Mesendoderm (in vitro differentiated cells): Measurements from ENCODE around the gene TNNT3.

Experiments used
- DNase-seq: peaks from one replicate; pipeline ENCODE4 v3.0.0; 2013
- H2AK5ac ChIP-seq: 2 replicates; pipeline ENCODE4 v1.6.1; 2013; ENCODE audit warnings: low read length, inconsistent platforms
- H2BK120ac ChIP-seq: 2 replicates; pipeline ENCODE4 v1.6.1; 2013; ENCODE audit warnings: low read depth, mild to moderate bottlenecking, low read length, moderate library complexity, mixed read lengths
- H2BK15ac ChIP-seq: replicated peaks from 2 replicates; pipeline ENCODE4 v1.6.1; 2013; ENCODE audit warnings: low read depth, mild to moderate bottlenecking, moderate library complexity
- H2BK5ac ChIP-seq: 2 replicates; pipeline ENCODE4 v1.6.1; 2013; ENCODE audit warnings: low read length, inconsistent platforms
- H3K18ac ChIP-seq: 2 replicates; pipeline ENCODE4 v1.6.1; 2013; ENCODE audit warnings: mild to moderate bottlenecking, low read length, mixed read lengths
- H3K23ac ChIP-seq: one replicate; pipeline ENCODE4 v1.6.1; 2013; ENCODE audit warnings: low read length
- H3K27ac ChIP-seq: 2 replicates; pipeline ENCODE4 v1.5.1; 2013; ENCODE audit warnings: low read depth, mild to moderate bottlenecking, inconsistent platforms, low read length, moderate library complexity
- H3K27me3 ChIP-seq: 2 replicates; pipeline ENCODE4 v1.6.1; 2013; ENCODE audit warnings: low read length, control low read depth, mild to moderate bottlenecking, inconsistent platforms; ENCODE audit not compliant: insufficient read depth, poor library complexity
- H3K36me3 ChIP-seq: 2 replicates; pipeline ENCODE4 v1.6.1; 2013; ENCODE audit warnings: low read length, inconsistent platforms; ENCODE audit not compliant: control insufficient read depth, insufficient read depth
- H3K4ac ChIP-seq: one replicate; pipeline ENCODE4 v1.6.1; 2013; ENCODE audit warnings: low read depth, mild to moderate bottlenecking, low read length, moderate library complexity
- H3K4me1 ChIP-seq: 2 replicates; pipeline ENCODE4 v1.6.1; 2013; ENCODE audit warnings: low read depth, low read length, inconsistent platforms; ENCODE audit not compliant: control insufficient read depth
- H3K4me2 ChIP-seq: 2 replicates; pipeline ENCODE4 v1.6.1; 2013; ENCODE audit warnings: low read length
- H3K4me3 ChIP-seq: 2 replicates; pipeline ENCODE4 v1.5.1; 2013; ENCODE audit warnings: mild to moderate bottlenecking, low read length
- H3K56ac ChIP-seq: one replicate; pipeline ENCODE4 v1.6.1; 2013; ENCODE audit warnings: low read length
- H3K79me1 ChIP-seq: 2 replicates; pipeline ENCODE4 v1.6.1; 2013; ENCODE audit warnings: low read length, inconsistent platforms
- H3K79me2 ChIP-seq: 2 replicates; pipeline ENCODE4 v1.6.1; 2013; ENCODE audit warnings: mild to moderate bottlenecking, low read length; ENCODE audit not compliant: control insufficient read depth, insufficient read depth
- H3K9ac ChIP-seq: 2 replicates; pipeline ENCODE4 v1.6.1; 2013; ENCODE audit warnings: low read length, inconsistent platforms
- H4K5ac ChIP-seq: one replicate; pipeline ENCODE4 v1.6.1; 2013; ENCODE audit warnings: low read length
- H4K8ac ChIP-seq: one replicate; pipeline ENCODE4 v1.6.1; 2013; ENCODE audit warnings: low read depth, mild to moderate bottlenecking, control low read depth, low read length, moderate library complexity
- WGBS: extraction: QIAGEN DNeasy Blood & Tissue Kit; methylation state at CpG from one replicate; pipeline ENCODE4 v1.1.7; 2013; ENCODE audit warnings: low lambda C conversion rate, missing lambda C conversion rate; ENCODE audit not compliant: insufficient coverage; ENCODE audit errors: extremely low coverage; 5-methylcytosine and 5-hydroxymethylcytosine counted together

Gene TNNT3

GRCh38 chr11:1934335-1935155 lies 15.0 kb downstream of the TNNT3 start:
- Histone ChIP-seq H3K4ac (no peak overlapping the region), H4K5ac (no peak overlapping the region), H3K27me3 (no peaks in the 10 kb centered on the region), H3K79me1 (no peaks in the 10 kb centered on the region), H3K4me3 (no peak overlapping the region), H3K36me3 (no peaks in the 10 kb centered on the region), H4K8ac (no peak overlapping the region), H3K79me2 (no peaks in the 10 kb centered on the region), H3K23ac (no peak overlapping the region), H2BK5ac (no peak overlapping the region), H3K56ac (no peak overlapping the region), H3K4me1 (no peaks in the 10 kb centered on the region), H2AK5ac (no peak overlapping the region), H2BK120ac (no peak overlapping the region), H3K9ac (no peak overlapping the region), H2BK15ac (no peak overlapping the region), H3K18ac (no peak overlapping the region), H3K27ac (no peak overlapping the region), H3K4me2 (no peak overlapping the region)
- DNase-seq = no peak
- WGBS = no CpG with 5 or more reads among the region's 24 CpGs

DNA sequence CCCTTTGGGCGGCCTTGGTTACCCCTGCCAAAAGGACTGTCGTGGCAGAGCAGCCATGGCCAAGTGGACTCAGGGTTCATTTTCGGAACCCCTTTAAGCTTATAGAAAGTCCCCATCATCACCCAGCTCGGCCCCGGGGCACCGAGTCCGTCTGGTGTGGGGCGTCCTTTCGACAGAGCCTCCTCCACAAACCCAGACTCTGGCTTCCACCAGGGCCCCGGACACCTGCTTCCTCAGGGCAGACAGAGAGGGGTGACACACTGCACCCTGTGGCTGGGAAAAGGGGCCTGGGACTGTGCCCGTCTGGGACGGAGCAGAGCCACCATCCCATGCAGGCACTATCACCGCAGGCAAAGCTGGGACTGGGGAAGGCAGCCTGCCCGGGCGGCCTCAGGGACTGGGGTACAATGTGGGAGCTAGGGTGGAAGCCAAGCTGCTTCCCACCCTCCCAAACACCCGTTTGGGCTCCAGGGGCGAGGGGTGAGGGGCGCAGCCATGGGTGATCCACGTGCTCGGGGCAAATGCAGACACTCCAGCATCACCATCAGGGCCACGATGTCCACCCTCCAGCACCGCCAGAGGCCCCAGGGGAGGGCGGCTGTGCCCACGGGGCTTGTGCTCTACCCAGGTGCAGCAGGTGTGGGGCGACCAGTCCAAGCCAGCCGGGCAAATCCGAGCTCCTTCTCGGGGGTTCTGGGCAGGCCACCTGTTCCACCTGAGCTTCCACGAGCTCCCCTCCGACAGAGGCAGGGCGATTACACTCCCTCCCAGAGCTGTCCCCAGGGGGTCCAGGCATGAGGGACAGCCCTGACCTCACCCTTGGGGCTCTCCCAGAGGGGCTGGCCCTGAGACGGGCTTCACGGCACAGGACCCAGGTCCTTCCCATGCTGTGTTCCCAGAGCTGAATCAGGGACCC lies 15.9 kb downstream of the TNNT3 start:
- Histone ChIP-seq H3K79me1 (no peaks in the 10 kb centered on the region), H3K56ac (no peak overlapping the region), H2BK5ac (no peak overlapping the region), H3K4ac (no peak overlapping the region), H3K27me3 (no peaks in the 10 kb centered on the region), H3K36me3 (no peaks in the 10 kb centered on the region), H3K23ac (no peak overlapping the region), H3K4me2 (no peak overlapping the region), H4K5ac (no peak overlapping the region), H4K8ac (no peak overlapping the region), H3K4me3 (no peak overlapping the region), H2BK15ac (no peak overlapping the region), H3K18ac (no peak overlapping the region), H2AK5ac (no peak overlapping the region), H3K4me1 (no peaks in the 10 kb centered on the region), H3K9ac (no peak overlapping the region), H3K27ac (no peak overlapping the region), H2BK120ac (no peak overlapping the region), H3K79me2 (no peaks in the 10 kb centered on the region)
- no peak for DNase-seq
- no CpG with 5 or more reads among the region's 33 CpGs for WGBS

- Histone ChIP-seq H4K5ac (no peak overlapping the region), H2AK5ac (no peak overlapping the region), H3K36me3 (no peaks in the 10 kb centered on the region), H3K18ac (no peak overlapping the region), H3K23ac (no peak overlapping the region), H3K79me1 (no peaks in the 10 kb centered on the region), H3K4me3 (no peak overlapping the region), H4K8ac (no peak overlapping the region), H2BK5ac (no peak overlapping the region), H3K79me2 (no peaks in the 10 kb centered on the region), H3K4me2 (no peak overlapping the region), H3K56ac (no peak overlapping the region), H3K4me1 (no peaks in the 10 kb centered on the region), H2BK120ac (no peak overlapping the region), H2BK15ac (no peak overlapping the region), H3K4ac (no peak overlapping the region), H3K9ac (no peak overlapping the region), H3K27me3 (no peaks in the 10 kb centered on the region), H3K27ac (no peak overlapping the region)
- WGBS = no CpG with 5 or more reads among the region's 34 CpGs
- DNase-seq = no peak
These were observed 16.7 kb downstream of the TNNT3 start for GRCh38 chr11:1936072-1936780.

DNA sequence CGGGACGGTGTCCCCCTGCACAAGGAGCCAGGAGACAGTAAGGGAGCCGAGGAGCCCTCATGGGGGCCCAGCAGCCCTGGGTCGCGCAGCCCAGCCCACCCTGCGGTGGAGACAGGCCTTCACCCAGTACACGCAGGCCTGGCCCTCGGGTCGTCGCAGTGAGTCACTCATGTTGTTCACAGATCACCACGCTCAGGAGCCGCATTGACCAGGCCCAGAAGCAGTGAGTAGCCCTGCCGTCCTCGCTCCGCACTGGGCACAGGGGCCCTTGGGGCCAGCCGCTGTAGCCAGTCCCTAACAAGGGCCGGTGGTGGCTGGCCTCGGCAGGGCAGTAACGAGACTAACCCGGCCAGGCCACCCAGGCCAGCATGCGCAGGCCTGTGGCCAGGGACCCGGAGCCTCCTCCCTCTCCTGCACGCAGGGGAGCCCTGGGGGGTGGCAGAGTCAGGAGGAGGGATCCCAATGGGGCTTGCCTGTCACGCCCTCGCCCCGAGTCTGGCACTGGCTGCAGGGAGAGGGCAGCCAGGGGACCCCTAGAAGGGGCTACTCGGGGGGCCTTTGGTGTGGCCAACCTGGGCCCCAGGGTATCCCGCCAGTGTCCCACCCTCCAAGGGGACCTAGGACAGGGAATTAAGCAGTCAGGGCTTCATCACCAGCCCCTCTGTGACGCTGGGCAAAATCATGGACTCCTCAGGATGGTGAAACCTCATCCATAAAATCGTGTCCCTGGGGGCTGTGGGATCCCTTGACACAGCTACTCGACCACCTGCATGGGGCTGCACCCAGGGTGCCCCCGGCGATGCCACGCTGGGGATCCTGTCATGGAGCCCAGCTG lies 17.5 kb downstream of the TNNT3 start:
- no peak for DNase-seq

DNA sequence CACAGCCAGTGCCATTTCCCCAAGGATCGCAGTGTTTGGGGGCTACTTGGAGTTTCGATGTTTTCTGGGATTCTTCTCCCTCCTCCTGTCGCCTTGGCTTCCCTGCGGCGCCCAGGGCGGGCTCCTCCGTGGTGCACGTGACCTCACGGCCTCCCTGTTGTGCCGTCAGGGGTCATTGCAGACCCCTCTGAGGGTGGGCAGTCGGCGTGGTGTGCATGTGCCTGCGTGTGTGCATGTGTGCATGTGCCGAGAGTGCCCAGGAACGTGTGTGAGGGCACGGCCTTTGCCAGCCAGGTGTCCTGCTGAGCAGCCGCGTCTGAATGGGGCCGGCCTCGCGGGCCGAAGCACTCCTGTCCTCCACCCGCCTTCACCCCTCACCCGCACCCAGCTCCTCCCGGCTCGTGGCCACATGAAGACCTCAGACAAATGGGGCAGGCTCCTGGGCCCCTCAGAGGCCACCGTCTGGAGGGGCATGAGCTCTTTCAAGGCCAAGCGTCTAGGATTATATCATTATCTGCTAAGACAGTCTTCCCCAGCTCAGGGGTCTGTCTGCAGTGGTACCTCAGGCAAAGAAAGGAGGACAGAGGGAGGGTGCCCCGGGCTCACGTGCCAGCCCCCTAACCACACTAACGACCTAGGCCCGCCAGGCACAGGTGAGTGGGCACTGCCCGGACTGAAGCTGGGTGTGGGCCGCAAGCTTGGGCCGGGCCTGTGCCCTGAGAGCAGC lies 18.3 kb downstream of the TNNT3 start:
- H3K23ac ChIP-seq = no peak overlapping the region
- no peak overlapping the region for H4K5ac ChIP-seq
- H2BK5ac ChIP-seq = no peak overlapping the region
- no peak overlapping the region for H2BK15ac ChIP-seq
- H4K8ac ChIP-seq = no peak overlapping the region
- no peak overlapping the region for H3K56ac ChIP-seq
- H3K4me1 ChIP-seq = no peaks in the 10 kb centered on the region
- H3K79me1 ChIP-seq = no peaks in the 10 kb centered on the region
- H3K27ac ChIP-seq = no peak overlapping the region
- WGBS = no CpG with 5 or more reads among the region's 35 CpGs
- no peak overlapping the region for H3K4me3 ChIP-seq
- no peak for DNase-seq
- no peak overlapping the region for H3K18ac ChIP-seq
- H3K79me2 ChIP-seq = no peaks in the 10 kb centered on the region
- H2AK5ac ChIP-seq = no peak overlapping the region
- no peak overlapping the region for H3K4me2 ChIP-seq
- no peak overlapping the region for H2BK120ac ChIP-seq
- no peaks in the 10 kb centered on the region for H3K27me3 ChIP-seq
- H3K36me3 ChIP-seq = no peaks in the 10 kb centered on the region
- no peak overlapping the region for H3K9ac ChIP-seq
- H3K4ac ChIP-seq = no peak overlapping the region

More for the DNA sequence above, 17.5 kb downstream of the TNNT3 start:
- Histone ChIP-seq H3K27me3 (no peaks in the 10 kb centered on the region), H3K18ac (no peak overlapping the region), H4K8ac (no peak overlapping the region), H3K79me2 (no peaks in the 10 kb centered on the region), H4K5ac (no peak overlapping the region), H3K27ac (no peak overlapping the region), H3K4me3 (no peak overlapping the region), H3K9ac (no peak overlapping the region), H3K4me2 (no peak overlapping the region), H3K4me1 (no peaks in the 10 kb centered on the region), H3K23ac (no peak overlapping the region), H3K79me1 (no peaks in the 10 kb centered on the region), H2AK5ac (no peak overlapping the region), H2BK5ac (no peak overlapping the region), H2BK120ac (no peak overlapping the region), H3K36me3 (no peaks in the 10 kb centered on the region), H3K4ac (no peak overlapping the region), H2BK15ac (no peak overlapping the region), H3K56ac (no peak overlapping the region)
- no CpG with 5 or more reads among the region's 34 CpGs for WGBS
